GM19328 (cell line): ENCODE data around the gene TAL2.

Experiments
- ATAC-seq: cut with Tn5 transposase; IDR thresholded peaks from one replicate; pipeline ENCODE4 v1.9.1; 2021; ENCODE audit warnings: mild to moderate bottlenecking, moderate library complexity; ENCODE audit not compliant: unreplicated experiment

Gene TAL2

DNA sequence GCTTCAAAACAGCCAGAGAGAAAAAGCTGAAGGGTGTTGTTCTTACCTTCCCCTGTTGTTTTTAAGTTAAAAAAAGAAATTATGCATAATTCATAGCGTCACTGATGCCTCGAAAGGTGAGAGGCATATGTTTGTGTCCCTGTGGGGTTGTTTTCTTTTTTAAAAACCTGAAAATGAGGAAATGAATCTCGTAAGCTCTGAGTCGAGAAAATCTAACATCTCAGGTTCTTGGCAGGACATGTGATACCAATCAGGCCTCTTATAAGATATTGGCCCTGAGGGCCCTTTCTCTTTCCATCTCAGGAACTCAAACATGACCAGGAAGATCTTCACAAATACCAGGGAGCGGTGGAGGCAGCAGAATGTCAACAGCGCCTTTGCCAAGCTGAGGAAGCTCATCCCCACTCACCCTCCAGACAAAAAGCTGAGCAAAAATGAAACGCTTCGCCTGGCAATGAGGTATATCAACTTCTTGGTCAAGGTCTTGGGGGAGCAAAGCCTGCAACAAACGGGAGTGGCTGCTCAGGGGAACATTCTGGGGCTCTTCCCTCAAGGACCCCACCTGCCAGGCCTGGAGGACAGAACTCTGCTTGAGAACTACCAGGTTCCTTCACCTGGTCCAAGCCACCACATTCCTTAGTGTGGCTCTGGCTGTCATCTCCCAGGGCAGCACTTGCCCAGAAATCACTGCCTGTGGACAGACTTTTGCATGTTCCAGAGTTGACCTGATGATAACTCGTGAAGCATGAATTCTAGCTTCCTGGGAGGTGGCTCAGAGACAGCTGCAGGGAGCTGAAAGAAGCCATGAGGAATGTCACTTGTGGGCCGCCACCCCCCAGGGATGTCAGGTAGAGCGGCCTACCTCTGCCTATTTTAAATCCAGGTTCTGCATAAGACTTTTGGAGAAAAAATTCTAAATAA, at the start of gene TAL2:
Gene TAL2 (plus strand): TSS at position 274 of the 921 bp plus-strand sequence. CDS start 40 bp downstream, at position 314.
- ATAC-seq: peak; percentile 87

GRCh38 chr9:105621001-105621400, 41.3 kb upstream of the TAL2 start:
- ATAC-seq: no peak

GRCh38 chr9:105625088-105625487, 37.2 kb upstream of the TAL2 start:
- no peak for ATAC-seq

- ATAC-seq: no peak
Observed at GRCh38 chr9:105632807-105633206, 29.4 kb upstream of the TAL2 start.

DNA sequence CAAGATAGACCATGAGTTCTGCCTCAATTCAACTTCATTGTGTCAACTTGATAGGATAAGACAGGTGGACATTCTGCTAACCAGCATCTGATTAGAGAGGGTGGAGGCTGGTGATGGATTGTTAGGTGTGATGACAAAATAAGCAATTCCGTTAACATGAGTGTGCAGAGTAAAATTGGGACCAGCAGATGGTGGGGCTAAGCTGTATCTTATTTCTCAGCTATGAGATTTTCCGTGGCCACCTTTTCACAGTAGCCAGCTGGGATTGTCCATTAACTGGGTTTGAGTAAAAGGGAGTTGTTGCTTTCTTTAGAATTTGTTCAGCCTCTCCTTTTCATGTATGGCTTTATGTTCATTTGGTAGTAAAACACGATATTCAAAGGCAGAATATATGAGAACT, 28.8 kb upstream of the TAL2 start:
- no peak for ATAC-seq

GRCh38 chr9:105636331-105636730, 25.9 kb upstream of the TAL2 start:
- ATAC-seq: no peak

DNA sequence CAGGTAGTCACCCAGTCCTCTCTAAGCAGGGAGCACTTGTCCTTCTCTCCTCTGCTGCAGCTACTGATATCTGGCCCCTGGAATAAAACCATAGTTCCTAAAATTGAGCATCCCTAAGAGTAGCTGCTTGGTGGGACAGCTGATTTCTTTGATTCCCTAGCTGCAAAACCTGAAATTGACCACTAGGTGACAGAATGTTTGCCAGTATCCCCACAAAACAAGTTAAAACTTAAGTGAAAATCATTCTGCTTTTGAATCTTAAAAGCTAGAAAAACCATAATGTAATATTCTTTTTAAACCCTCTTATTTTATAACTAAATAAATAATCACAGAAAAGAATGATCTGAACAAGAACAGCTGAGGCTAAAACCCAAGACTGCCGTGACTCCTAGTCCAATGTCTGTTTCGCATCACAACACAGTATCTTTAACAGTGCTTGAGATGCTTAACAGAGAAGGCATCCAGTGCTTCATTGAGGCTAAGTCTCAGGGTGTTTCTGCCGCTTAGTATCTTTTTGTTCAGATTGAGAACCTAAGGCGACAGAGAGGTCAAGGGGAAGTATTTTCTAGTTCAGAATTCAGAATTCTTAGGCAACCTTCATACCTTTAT, 24.4 kb upstream of the TAL2 start:
- ATAC-seq: no peak

- ATAC-seq: no peak
Observed at GRCh38 chr9:105639936-105640335, 22.3 kb upstream of the TAL2 start.

DNA sequence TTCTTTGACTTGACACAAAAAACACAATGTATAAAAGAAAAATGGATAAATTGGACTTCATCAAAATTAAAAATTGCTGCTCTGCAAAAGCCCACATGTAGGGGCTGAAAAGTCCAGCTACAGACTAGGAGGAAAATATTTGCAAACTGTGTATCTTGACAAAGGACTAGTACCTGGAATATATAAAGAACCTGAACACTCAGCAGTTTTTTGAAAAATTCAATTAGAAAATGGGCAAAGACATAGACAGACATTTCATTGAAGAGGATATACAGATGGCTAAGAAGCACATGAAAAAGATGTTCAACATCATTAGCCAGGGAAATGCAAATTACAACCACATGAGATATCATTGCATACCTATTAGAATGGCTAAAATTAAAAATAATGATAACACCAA, 18.5 kb upstream of the TAL2 start:
- ATAC-seq: no peak

DNA sequence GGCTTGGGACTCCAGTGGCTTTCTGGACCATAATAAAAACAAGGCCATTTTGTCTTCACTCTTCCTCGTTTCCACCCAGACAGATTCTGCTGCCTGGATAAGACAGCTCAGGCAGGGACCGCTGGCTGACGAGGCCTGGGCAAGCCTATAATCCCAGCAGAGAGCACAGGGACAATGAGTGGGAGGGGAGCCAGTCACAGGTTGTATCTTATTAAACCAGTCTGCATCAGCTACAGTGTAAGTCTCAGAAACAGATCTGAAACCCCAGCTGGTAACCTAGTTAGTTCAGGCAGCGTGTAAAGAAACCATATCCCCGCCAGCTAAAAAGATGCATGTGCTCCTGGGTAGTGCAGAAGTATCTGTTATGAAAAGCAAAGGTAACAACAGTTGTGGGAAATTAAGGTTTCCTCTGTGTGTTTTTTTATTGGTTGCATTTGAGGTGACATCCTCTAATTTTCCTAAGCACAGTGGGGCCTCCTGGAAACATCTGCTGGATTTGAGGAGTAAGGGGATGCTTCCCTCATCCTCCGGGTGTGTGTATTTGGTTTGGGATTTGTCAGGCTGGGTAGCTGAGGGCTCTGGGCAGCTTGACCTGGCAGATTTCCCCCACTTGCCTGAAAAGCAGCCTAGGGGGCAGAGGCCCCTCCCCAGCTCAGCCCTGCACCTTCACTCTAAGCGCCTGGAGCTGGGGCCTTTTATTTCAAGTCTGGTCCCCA, 15.2 kb upstream of the TAL2 start:
- no peak for ATAC-seq

DNA sequence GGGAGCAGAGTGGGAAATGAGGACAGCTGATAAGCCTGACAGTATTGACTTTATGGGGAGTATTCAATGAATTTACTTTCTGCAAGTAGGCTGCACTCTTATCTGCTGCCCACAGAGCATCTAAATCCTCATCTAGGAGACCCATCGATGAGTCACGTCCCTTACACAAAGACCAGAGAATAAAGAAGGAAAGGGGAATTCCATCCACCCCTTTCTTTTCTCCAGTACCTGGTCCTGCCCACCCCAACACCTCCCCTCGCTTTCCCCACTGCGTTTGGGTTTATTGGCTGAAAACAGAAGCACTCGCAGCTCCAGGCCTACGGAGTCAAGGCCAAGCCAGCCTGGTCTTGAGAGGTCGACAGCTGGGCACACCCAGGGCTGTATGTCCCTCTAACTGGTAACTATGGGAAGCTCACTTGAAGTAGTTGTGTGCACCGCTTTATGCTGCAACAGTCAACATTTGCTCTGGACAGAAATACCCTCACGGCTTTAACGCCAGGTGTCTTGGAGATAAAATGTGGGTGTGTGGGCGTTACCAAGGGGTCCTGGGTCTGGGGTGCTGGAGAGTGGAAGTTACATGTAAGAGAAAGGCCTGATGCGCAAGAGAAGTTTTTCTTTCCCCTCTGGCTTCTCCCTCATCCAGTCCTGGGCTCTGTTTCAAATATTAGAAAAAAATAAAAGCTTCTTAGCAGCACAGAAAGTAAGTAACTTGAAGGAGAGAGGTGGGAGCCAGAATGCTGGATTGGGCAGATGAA, 14.5 kb upstream of the TAL2 start:
- no peak for ATAC-seq

GRCh38 chr9:105651806-105652205, 10.5 kb upstream of the TAL2 start:
- no peak for ATAC-seq

GRCh38 chr9:105656131-105656921, 5.9 kb upstream of the TAL2 start:
- no peak for ATAC-seq

GRCh38 chr9:105658351-105658750, 3.9 kb upstream of the TAL2 start:
- ATAC-seq: no peak

DNA sequence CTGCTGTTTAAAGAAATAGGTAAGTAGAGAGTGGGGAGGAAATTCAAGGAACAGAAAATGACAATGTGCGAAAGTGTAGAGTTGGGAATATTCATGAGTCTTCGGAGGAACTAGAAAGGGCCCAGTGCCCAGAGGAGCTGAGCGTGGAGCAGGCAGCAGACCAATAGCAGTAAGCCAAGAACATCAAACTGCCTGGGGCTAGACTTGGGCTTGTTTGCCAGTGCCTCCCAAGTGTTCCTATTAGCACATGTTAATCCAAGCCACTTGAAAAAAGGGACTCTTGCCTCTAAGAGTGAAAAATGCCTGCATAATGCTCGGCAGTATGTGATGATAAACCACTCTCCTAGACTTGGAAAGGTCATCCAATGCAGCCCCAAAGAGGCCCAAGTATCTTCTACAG, 1.2 kb upstream of the TAL2 start:
- no peak for ATAC-seq

GRCh38 chr9:105663914-105664313, 1.7 kb downstream of the TAL2 start:
- no peak for ATAC-seq

DNA sequence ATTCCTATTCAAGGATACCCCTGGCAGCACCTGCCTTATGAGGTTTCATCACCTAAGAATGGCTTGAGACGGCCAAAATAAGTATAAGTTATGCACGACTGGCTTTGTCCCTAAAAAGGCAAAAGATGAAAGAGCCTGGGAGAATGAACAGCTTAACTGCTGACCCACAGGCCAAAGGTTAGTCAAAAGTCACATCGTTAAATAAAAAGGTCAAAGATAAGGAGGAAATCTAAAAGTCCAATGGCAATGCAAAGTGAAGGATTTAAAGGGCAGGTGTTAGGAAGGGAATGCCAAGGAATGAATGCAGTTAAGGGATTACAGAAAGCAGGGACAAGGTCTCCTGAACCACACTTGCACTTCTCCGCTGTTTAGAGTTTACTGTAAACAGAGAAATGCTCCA, 5.6 kb downstream of the TAL2 start:
- no peak for ATAC-seq

DNA sequence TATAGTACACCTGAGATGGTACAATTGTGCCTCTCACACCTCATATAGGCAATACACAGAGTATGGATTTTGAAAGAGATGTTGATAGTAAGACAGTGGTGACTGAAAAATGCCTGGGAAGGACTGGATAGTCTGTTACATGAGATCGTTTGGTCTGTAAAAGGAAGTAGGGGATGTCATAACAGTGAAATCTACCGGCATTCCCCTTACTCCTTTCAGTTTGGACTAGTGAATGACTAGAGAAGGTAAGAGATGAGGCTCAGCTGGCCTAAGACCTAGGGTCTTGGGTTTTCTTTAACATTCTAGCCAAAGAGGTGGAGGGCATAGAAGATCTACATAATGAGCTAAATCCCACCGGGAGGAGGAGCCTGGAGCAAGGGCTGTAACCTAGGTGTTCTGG, 8.1 kb downstream of the TAL2 start:
- ATAC-seq: no peak

- ATAC-seq: no peak
Observed at GRCh38 chr9:105670775-105671174, 8.5 kb downstream of the TAL2 start.

DNA sequence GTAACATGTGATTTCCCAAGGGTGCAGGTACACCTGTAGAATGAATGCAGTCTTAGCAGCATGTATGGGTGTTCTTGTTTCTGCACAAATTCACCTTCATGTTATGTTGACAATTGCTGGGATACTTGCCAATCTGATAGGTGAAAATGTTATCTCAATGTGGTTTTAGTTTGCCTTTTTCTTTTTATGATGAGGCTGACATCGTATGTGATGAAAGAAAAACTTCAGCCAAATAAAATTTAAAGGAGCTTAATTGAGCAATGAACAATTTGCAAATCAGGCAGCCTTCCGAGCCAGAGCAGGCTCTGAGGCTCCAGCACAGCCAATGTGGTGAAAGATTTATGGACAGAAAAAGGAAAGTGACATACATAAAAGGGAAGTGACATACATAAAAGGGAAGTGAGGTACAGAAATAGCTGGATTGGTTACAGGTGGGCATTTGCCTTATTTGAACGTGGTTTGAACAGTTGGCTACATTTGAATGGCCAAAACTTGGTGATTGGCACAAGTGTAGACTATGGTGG, 10.5 kb downstream of the TAL2 start:
- ATAC-seq: no peak
